H1 (cell line): ENCODE results near the gene CEBPA. TPM values are rescaled to one million over a fixed set of nuclear protein-coding genes. Genes with fewer than 3 reads are reported as not detected.
A peak's percentile ranks its signal among the peaks of the same experiment; 100 is the strongest.

ENCODE experiments used
- CTCF ChIA-PET: fragments of 300-600 bp; sonication (Branson Sonifier 250); formaldehyde crosslinking; loops from one replicate; lab custom pipeline; 2021; ENCODE audit not compliant: partially characterized antibody; lab: Charles Lee
- POLR2A ChIA-PET: fragments of 300-600 bp; sonication (Branson Sonifier 250); formaldehyde crosslinking; loops from one replicate; lab custom pipeline; 2021; ENCODE audit warnings: inconsistent platforms; ENCODE audit not compliant: partially characterized antibody; lab: Charles Lee
- DNase-seq, 2 experiments: peaks; one replicate each; pipeline versions ENCODE4 v3.0.0 to v3.0.0-alpha.2; 2010 to 2022; ENCODE audit warnings: low spot score in 2 of 2, low read depth in 1 of 2, mixed read lengths in 1 of 2
- FAIRE-seq: peaks from 2 replicates; lab custom pipeline; 2011; peaks lifted over from hg19 to GRCh38; lab: Jason Lieb, UNC
- H2AFZ ChIP-seq: 2 replicates; pipeline ENCODE4 v1.8.1; 2012; ENCODE audit warnings: low read length, inconsistent platforms
- H2AK5ac ChIP-seq: 2 replicates; pipeline ENCODE4 v1.6.1; 2013; ENCODE audit warnings: low read depth, low read length
- H2BK120ac ChIP-seq: replicated peaks from 2 replicates; pipeline ENCODE3; 2013; ENCODE audit warnings: low read depth, low read length, inconsistent platforms
- H2BK12ac ChIP-seq: 2 replicates; pipeline ENCODE4 v1.6.1; 2013; ENCODE audit warnings: low read depth, low read length
- H2BK15ac ChIP-seq: 2 replicates; pipeline ENCODE4 v1.6.1; 2013; ENCODE audit warnings: low read length
- H2BK20ac ChIP-seq: 2 replicates; pipeline ENCODE4 v1.6.1; 2013; ENCODE audit warnings: low read length
- H2BK5ac ChIP-seq: 2 replicates; pipeline ENCODE4 v1.6.1; 2013; ENCODE audit warnings: low read depth, low read length
- H3K14ac ChIP-seq: 2 replicates; pipeline ENCODE4 v1.6.1; 2013; ENCODE audit warnings: inconsistent platforms; ENCODE audit not compliant: insufficient read length
- H3K18ac ChIP-seq: 2 replicates; pipeline ENCODE4 v1.6.1; 2013; ENCODE audit warnings: low read length; ENCODE audit errors: extremely low read depth
- H3K23ac ChIP-seq: 2 replicates; pipeline ENCODE4 v1.6.1; 2013; ENCODE audit warnings: inconsistent platforms; ENCODE audit not compliant: insufficient read length
- H3K23me2 ChIP-seq: 2 replicates; pipeline ENCODE4 v1.6.1; 2013; ENCODE audit warnings: low read depth, low read length
- H3K27ac ChIP-seq: 2 replicates; pipeline ENCODE4 v1.6.1; 2011; ENCODE audit warnings: low read depth, low read length, inconsistent platforms
- H3K27me3 ChIP-seq, 4 experiments: replicated peaks in 1 of 4; 1 replicate in 1 of 4; 2 replicates in 3 of 4; pipeline versions ENCODE4 v1.6.1 to v1.8.1; 2011 to 2013; ENCODE audit warnings: low read length in 3 of 4, mild to moderate bottlenecking in 3 of 4, inconsistent platforms in 2 of 4, mixed read lengths in 2 of 4, moderate library complexity in 1 of 4; ENCODE audit not compliant: control insufficient read depth in 3 of 4, insufficient read depth in 3 of 4; ENCODE audit errors: extremely low read depth in 1 of 4
- H3K36me3 ChIP-seq, 4 experiments: 2 replicates each; pipeline versions ENCODE4 v1.6.1 to v1.8.1; 2011 to 2013; ENCODE audit warnings: mild to moderate bottlenecking in 4 of 4, low read length in 3 of 4, moderate library complexity in 2 of 4, control low read depth in 1 of 4, inconsistent platforms in 1 of 4; ENCODE audit not compliant: insufficient read depth in 4 of 4, control insufficient read depth in 2 of 4
- H3K4ac ChIP-seq: replicated peaks from 2 replicates; pipeline ENCODE3; 2013; ENCODE audit warnings: low read length, low read depth, mixed read lengths, inconsistent platforms; ENCODE audit not compliant: insufficient read length
- H3K4me1 ChIP-seq, 4 experiments: replicated peaks in 1 of 4; 1 replicate in 1 of 4; 2 replicates in 3 of 4; pipeline versions ENCODE4 v1.6.1 to v1.8.1; 2011 to 2013; ENCODE audit warnings: low read length in 3 of 4, inconsistent platforms in 2 of 4, mixed read lengths in 1 of 4; ENCODE audit not compliant: insufficient read depth in 4 of 4, control insufficient read depth in 3 of 4
- H3K4me2 ChIP-seq, 2 experiments: 2 replicates each; pipeline versions ENCODE4 v1.6.1 to v1.8.1; 2011 to 2013; ENCODE audit warnings: low read depth in 2 of 2, low read length in 2 of 2, control low read depth in 1 of 2, inconsistent platforms in 1 of 2, mild to moderate bottlenecking in 1 of 2; ENCODE audit not compliant: insufficient read depth in 1 of 2
- H3K4me3 ChIP-seq, 4 experiments: fragments of 200-600, 300-600 bp in 1 of 4; sonication (generic), shearing (Covaris generic), sonication (Bioruptor Twin) in 1 of 4; 2 replicates each; pipeline versions ENCODE4 v1.5.1 to v1.8.1; 2011 to 2016; ENCODE audit warnings: low read length in 4 of 4, low read depth in 3 of 4, control low read depth in 2 of 4, inconsistent platforms in 2 of 4, mild to moderate bottlenecking in 2 of 4, mixed read lengths in 1 of 4, moderate library complexity in 1 of 4; ENCODE audit not compliant: insufficient read depth in 2 of 4; ENCODE audit errors: extremely low read depth in 1 of 4
- H3K56ac ChIP-seq: replicated peaks from 2 replicates; pipeline ENCODE3; 2013; ENCODE audit warnings: low read depth, mild to moderate bottlenecking, mixed read lengths, low read length, inconsistent platforms; ENCODE audit not compliant: insufficient read length
- H3K79me1 ChIP-seq: 2 replicates; pipeline ENCODE4 v1.6.1; 2013; ENCODE audit warnings: low read depth, low read length, control low read depth
- H3K79me2 ChIP-seq, 2 experiments: 2 replicates each; pipeline versions ENCODE4 v1.6.1 to v1.8.1; 2012 to 2013; ENCODE audit warnings: low read length in 2 of 2, mild to moderate bottlenecking in 2 of 2, inconsistent platforms in 1 of 2; ENCODE audit not compliant: insufficient read depth in 2 of 2, control insufficient read depth in 1 of 2
- H3K9ac ChIP-seq, 4 experiments: replicated peaks in 1 of 4; 1 replicate in 1 of 4; 2 replicates in 3 of 4; pipeline versions ENCODE4 v1.6.1 to v1.8.1; 2011 to 2013; ENCODE audit warnings: low read depth in 3 of 4, low read length in 3 of 4, control low read depth in 2 of 4, mild to moderate bottlenecking in 2 of 4, moderate library complexity in 2 of 4, inconsistent platforms in 1 of 4; ENCODE audit errors: extremely low read depth in 1 of 4
- H3K9me3 ChIP-seq, 2 experiments: 2 replicates each; pipeline versions ENCODE4 v1.6.1 to v1.8.1; 2012 to 2013; ENCODE audit warnings: mild to moderate bottlenecking in 2 of 2, moderate library complexity in 2 of 2, control low read depth in 1 of 2, inconsistent platforms in 1 of 2, low read depth in 1 of 2, low read length in 1 of 2, mixed read lengths in 1 of 2; ENCODE audit not compliant: insufficient read depth in 2 of 2
- H4K20me1 ChIP-seq, 2 experiments: replicated peaks in 1 of 2; 2 replicates each; pipeline versions ENCODE3 to v1.8.1; 2011 to 2013; ENCODE audit warnings: inconsistent platforms in 2 of 2, low read length in 2 of 2, mild to moderate bottlenecking in 1 of 2; ENCODE audit not compliant: insufficient read depth in 2 of 2, control insufficient read depth in 1 of 2
- H4K5ac ChIP-seq: 2 replicates; pipeline ENCODE4 v1.6.1; 2013; ENCODE audit warnings: low read length, low read depth, mixed read lengths, inconsistent platforms; ENCODE audit not compliant: insufficient read length
- H4K8ac ChIP-seq: 2 replicates; pipeline ENCODE4 v1.8.0; 2013; ENCODE audit warnings: mild to moderate bottlenecking, moderate library complexity, low read length, inconsistent platforms; ENCODE audit not compliant: insufficient read depth; ENCODE audit errors: extremely low read depth
- H4K91ac ChIP-seq: replicated peaks from 2 replicates; pipeline ENCODE3; 2013; ENCODE audit warnings: low read length, mixed read lengths, inconsistent platforms; ENCODE audit not compliant: insufficient read length
- RAD21 ChIP-seq, 2 experiments: IDR thresholded peaks in 1 of 2; conservative IDR thresholded peaks in 1 of 2; 2 replicates each; pipeline ENCODE4 v1.6.1; 2011; ENCODE audit warnings: low read depth in 2 of 2, low read length in 2 of 2, improper control_type of control experiment in 1 of 2, inconsistent platforms in 1 of 2, mild to moderate bottlenecking in 1 of 2, moderate library complexity in 1 of 2
- YY1 ChIP-seq: IDR thresholded peaks from 2 replicates; pipeline ENCODE4 v1.6.1; 2011; ENCODE audit warnings: low read depth, mild to moderate bottlenecking, low read length
- WGBS, 2 experiments: shearing (Covaris generic) in 1 of 2; methylation state at CpG; one replicate each; pipeline versions ENCODE4 v1.1.6 to v1.1.7; 2013 to 2015; ENCODE audit warnings: low lambda C conversion rate in 2 of 2, mixed read lengths in 2 of 2, inconsistent platforms in 1 of 2, low coverage in 1 of 2, missing lambda C conversion rate in 1 of 2; ENCODE audit not compliant: insufficient replicate concordance in 2 of 2, insufficient coverage in 1 of 2, insufficient read length in 1 of 2; ENCODE audit errors: extremely low coverage in 1 of 2, missing lambda C conversion rate in 1 of 2; 5-methylcytosine and 5-hydroxymethylcytosine counted together
- polyA plus RNA-seq, 7 experiments: library from polyadenylated mRNA; depleted of rRNA in 3 of 7; stranded (reverse) in 5 of 7; unstranded in 2 of 7; fragments of >200 nt in 5 of 7; fragments of 200-250 nt in 2 of 7; gene quantifications; 1 replicate in 5 of 7; 2 replicates in 1 of 7; 4 replicates in 1 of 7; pipeline versions ENCODE4 v1.2.1 to v1.2.3, GENCODE V29; 2011 to 2013; ENCODE audit warnings: missing spikeins in 2 of 7, mixed read lengths in 2 of 7
- total RNA-seq: library from RNA; stranded (reverse); fragmentation: NEBNext Ultra II Directional; extraction: Animal tissue kit (Norgen Biotek cat#: 25700); gene quantifications from 2 replicates; pipeline ENCODE4 v1.2.1, GENCODE V29; 2021

The CEBPA gene
- total and polyA plus RNA-seq, 2 of the 8 experiments (the other 6 are each of a cell fraction or from before 2014, with no cell fraction given), result 2.0 to 2.7 TPM

GRCh38 chr19:33333642-33334041 is 31.3 kb upstream of the CEBPA start:
- H2BK15ac ChIP-seq, result no peak overlapping the region
- H3K27me3 ChIP-seq, result no peaks in the 10 kb centered on the region
- no peak overlapping the region for H3K9ac ChIP-seq
- H3K79me2 ChIP-seq, result no peaks in the 10 kb centered on the region
- no peak overlapping the region for H3K4me2 ChIP-seq
- H2BK5ac ChIP-seq, result no peak overlapping the region
- CTCF ChIA-PET, result interaction anchor here (0.7 to 0.8 kb wide), 2 partner anchors 22 to 775 kb away, joined by 3 to 4 read pairs; no protein-coding TSS in a partner anchor
- FAIRE-seq (no peak), DNase-seq (no peak)
- H3K23ac ChIP-seq, result no peak overlapping the region
- no peak overlapping the region for H3K4ac ChIP-seq
- H4K5ac ChIP-seq, result no peak overlapping the region
- H4K8ac ChIP-seq, result no peak overlapping the region
- 73% methylated on average over 3 of the region's 3 CpGs; no CpG with 5 or more reads in 1 of the 2 experiments for WGBS, 2 experiments
- H3K4me1 ChIP-seq, result no peaks in the 10 kb centered on the region
- H4K20me1 ChIP-seq, result no peaks in the 10 kb centered on the region
- H3K56ac ChIP-seq, result no peak overlapping the region
- H3K36me3 ChIP-seq, result no peaks in the 10 kb centered on the region
- no peaks in the 10 kb centered on the region for H3K23me2 ChIP-seq
- no peak overlapping the region for H2BK12ac ChIP-seq
- no peak overlapping the region for H4K91ac ChIP-seq
- H2BK20ac ChIP-seq, result no peak overlapping the region
- no peak overlapping the region for H2BK120ac ChIP-seq
- H3K9me3 ChIP-seq, result no peaks in the 10 kb centered on the region
- POLR2A ChIA-PET, result no interaction called here
- no peak overlapping the region for H2AK5ac ChIP-seq
- no peaks in the 10 kb centered on the region for H3K79me1 ChIP-seq
- H2AFZ ChIP-seq, result no peak overlapping the region
- no peak overlapping the region for H3K14ac ChIP-seq
- no peak overlapping the region for H3K18ac ChIP-seq
- H3K27ac ChIP-seq, result no peak overlapping the region
- no peak overlapping the region for H3K4me3 ChIP-seq
- 0 out of 4 replicates have a peak, but pooled peaks of 1 of the 2 experiments have one; percentile 4 for TF ChIP-seq RAD21 (IDR thresholded peaks at IDR 0.05 in 1 of 2, conservative IDR thresholded peaks at IDR 0.05 in 1 of 2; ENCODE audit: low read depth in 2 of 2, low read length in 2 of 2)
- no peak for TF ChIP-seq YY1
